ENCODE results near the gene EFHC1. TPM values are rescaled to one million over a fixed set of nuclear protein-coding genes. Genes with fewer than 3 reads are reported as not detected.

Gene EFHC1
- polyA plus RNA-seq, 1 donor from 2014 or later, result 173 TPM

DNA sequence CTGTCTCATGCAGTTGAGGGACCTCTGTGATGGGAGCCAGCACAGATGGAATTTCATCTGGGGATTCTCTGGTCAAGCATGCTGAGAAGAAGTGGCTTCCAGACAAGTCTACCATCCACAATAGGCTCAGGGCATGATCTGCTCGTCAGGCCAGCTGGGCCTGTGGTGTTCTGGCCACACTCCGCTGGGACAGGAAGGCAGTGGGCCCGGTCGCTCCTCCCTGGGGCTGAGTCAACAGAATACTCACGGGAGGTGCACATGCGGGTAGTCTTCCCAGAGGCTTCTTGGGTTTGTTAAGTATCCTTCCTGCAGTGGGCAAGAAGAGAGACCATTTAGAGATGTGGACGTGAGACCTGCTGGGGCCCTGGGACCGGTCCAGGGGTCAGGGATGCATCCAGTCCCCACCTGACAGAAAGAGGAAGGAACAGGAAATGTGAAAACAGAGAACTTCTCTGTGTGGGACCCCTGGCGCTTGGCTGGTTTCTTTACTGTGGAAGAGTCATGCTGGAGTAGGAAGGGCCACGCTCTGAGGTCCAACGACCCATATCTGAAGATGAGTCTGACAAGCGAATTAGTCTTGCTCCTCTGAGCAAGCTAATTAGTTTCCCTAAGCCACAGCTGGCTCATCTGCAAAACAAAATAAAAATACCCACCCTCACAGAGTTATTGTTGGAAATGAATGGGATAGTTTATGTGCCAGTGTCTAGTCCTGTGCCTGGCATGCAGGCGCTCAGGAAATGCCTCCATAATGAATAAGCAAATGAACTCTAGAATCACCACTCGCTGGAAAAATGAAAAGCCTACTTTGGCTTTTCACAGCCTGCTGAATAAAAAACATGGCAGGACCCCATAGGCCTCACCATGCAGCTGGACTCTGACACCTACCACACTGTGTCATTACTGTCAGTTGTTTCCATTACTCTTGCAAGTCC, 89.4 kb downstream of the EFHC1 start:
- no peak overlapping the region for H2AFZ ChIP-seq (ENCODE audit: low read depth, low read length)
- H3K9me2 ChIP-seq (ENCODE audit: insufficient read depth, low read length), result no peaks in the 10 kb centered on the region
- no peaks in the 10 kb centered on the region for H3F3A ChIP-seq (ENCODE audit: insufficient read depth, low read length, poor library complexity, severe bottlenecking)
- no peaks in the 10 kb centered on the region for H3K9me3 ChIP-seq (ENCODE audit: low read length)
- H3K27me3 ChIP-seq (ENCODE audit: insufficient read depth, low read depth, low read length), result no peaks in the 10 kb centered on the region
- no peak overlapping the region for H3K4me2 ChIP-seq (ENCODE audit: low read length)
- H4K20me1 ChIP-seq (ENCODE audit: insufficient read depth), result no peaks in the 10 kb centered on the region
- no peaks in the 10 kb centered on the region for H3K36me3 ChIP-seq (ENCODE audit: insufficient read depth, low read length)
- no peaks in the 10 kb centered on the region for H3K79me2 ChIP-seq (replicated peaks; ENCODE audit: insufficient read depth, low read length)
- H3K27ac ChIP-seq (ENCODE audit: low read length), result no peak overlapping the region
- no peak overlapping the region for H3K9ac ChIP-seq (ENCODE audit: low read length)
- no peak overlapping the region for H3K4me3 ChIP-seq (ENCODE audit: low read length)
- TF ChIP-seq EP300 (conservative IDR thresholded peaks at IDR 0.05; ENCODE audit: poor library complexity, severe bottlenecking) (no peak), MXI1 (conservative IDR thresholded peaks at IDR 0.05; ENCODE audit: poor library complexity, severe bottlenecking) (no peak), EZH2 (IDR thresholded peaks at IDR 0.05; ENCODE audit: borderline replicate concordance, insufficient read depth, low read length, poor library complexity, severe bottlenecking) (no peak)
- TF ChIP-seq, protein P1, sequence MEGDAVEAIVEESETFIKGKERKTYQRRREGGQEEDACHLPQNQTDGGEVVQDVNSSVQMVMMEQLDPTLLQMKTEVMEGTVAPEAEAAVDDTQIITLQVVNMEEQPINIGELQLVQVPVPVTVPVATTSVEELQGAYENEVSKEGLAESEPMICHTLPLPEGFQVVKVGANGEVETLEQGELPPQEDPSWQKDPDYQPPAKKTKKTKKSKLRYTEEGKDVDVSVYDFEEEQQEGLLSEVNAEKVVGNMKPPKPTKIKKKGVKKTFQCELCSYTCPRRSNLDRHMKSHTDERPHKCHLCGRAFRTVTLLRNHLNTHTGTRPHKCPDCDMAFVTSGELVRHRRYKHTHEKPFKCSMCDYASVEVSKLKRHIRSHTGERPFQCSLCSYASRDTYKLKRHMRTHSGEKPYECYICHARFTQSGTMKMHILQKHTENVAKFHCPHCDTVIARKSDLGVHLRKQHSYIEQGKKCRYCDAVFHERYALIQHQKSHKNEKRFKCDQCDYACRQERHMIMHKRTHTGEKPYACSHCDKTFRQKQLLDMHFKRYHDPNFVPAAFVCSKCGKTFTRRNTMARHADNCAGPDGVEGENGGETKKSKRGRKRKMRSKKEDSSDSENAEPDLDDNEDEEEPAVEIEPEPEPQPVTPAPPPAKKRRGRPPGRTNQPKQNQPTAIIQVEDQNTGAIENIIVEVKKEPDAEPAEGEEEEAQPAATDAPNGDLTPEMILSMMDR (IDR thresholded peaks at IDR 0.05; ENCODE audit: poor library complexity, severe bottlenecking), result no peak
- TF ChIP-seq, protein P2, sequence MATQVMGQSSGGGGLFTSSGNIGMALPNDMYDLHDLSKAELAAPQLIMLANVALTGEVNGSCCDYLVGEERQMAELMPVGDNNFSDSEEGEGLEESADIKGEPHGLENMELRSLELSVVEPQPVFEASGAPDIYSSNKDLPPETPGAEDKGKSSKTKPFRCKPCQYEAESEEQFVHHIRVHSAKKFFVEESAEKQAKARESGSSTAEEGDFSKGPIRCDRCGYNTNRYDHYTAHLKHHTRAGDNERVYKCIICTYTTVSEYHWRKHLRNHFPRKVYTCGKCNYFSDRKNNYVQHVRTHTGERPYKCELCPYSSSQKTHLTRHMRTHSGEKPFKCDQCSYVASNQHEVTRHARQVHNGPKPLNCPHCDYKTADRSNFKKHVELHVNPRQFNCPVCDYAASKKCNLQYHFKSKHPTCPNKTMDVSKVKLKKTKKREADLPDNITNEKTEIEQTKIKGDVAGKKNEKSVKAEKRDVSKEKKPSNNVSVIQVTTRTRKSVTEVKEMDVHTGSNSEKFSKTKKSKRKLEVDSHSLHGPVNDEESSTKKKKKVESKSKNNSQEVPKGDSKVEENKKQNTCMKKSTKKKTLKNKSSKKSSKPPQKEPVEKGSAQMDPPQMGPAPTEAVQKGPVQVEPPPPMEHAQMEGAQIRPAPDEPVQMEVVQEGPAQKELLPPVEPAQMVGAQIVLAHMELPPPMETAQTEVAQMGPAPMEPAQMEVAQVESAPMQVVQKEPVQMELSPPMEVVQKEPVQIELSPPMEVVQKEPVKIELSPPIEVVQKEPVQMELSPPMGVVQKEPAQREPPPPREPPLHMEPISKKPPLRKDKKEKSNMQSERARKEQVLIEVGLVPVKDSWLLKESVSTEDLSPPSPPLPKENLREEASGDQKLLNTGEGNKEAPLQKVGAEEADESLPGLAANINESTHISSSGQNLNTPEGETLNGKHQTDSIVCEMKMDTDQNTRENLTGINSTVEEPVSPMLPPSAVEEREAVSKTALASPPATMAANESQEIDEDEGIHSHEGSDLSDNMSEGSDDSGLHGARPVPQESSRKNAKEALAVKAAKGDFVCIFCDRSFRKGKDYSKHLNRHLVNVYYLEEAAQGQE (IDR thresholded peaks at IDR 0.05; ENCODE audit: borderline replicate concordance), result no peak

DNA sequence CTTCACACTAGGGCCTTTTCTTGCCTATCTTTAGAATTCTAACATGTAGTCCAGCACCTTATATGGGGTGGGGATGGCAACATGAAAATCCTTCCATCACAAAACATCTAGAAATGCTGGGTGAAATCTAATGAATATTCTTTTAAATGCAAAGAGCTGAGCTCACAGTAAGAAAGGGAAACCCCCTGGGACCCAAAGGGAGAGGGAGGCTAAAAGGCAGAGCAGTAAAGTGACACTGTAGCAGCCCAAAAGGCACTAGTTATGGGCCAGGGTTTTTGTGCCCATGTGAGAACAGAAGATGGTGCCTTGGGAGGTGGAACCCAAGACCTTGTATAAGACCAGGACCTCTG, 90.0 kb downstream of the EFHC1 start:
- no peaks in the 10 kb centered on the region for H3K27me3 ChIP-seq (ENCODE audit: insufficient read depth, low read depth, low read length)
- H3K36me3 ChIP-seq (ENCODE audit: insufficient read depth, low read length), result no peaks in the 10 kb centered on the region
- no peaks in the 10 kb centered on the region for H4K20me1 ChIP-seq (ENCODE audit: insufficient read depth)
- TF ChIP-seq, protein P1 (IDR thresholded peaks at IDR 0.05; ENCODE audit: poor library complexity, severe bottlenecking), result no peak
- TF ChIP-seq TAF1 (IDR thresholded peaks at IDR 0.05; ENCODE audit: low read depth) (no peak), SMC3 (conservative IDR thresholded peaks at IDR 0.05; ENCODE audit: poor library complexity) (no peak), MXI1 (conservative IDR thresholded peaks at IDR 0.05; ENCODE audit: poor library complexity, severe bottlenecking) (no peak), RAD21 (conservative IDR thresholded peaks at IDR 0.05) (no peak), EZH2 (IDR thresholded peaks at IDR 0.05; ENCODE audit: borderline replicate concordance, insufficient read depth, low read length, poor library complexity, severe bottlenecking) (no peak), EP300 (conservative IDR thresholded peaks at IDR 0.05; ENCODE audit: poor library complexity, severe bottlenecking) (no peak), POLR2AphosphoS5 (IDR thresholded peaks at IDR 0.05) (no peak)
- TF ChIP-seq, protein P2 (IDR thresholded peaks at IDR 0.05; ENCODE audit: borderline replicate concordance), result no peak
- H3F3A ChIP-seq (ENCODE audit: insufficient read depth, low read length, poor library complexity, severe bottlenecking), result no peaks in the 10 kb centered on the region
- no peaks in the 10 kb centered on the region for H3K9me3 ChIP-seq (ENCODE audit: low read length)
- H3K79me2 ChIP-seq (replicated peaks; ENCODE audit: insufficient read depth, low read length), result no peaks in the 10 kb centered on the region
- H3K4me2 ChIP-seq (ENCODE audit: low read length), result no peak overlapping the region
- H3K9ac ChIP-seq (ENCODE audit: low read length), result no peak overlapping the region
- H2AFZ ChIP-seq (ENCODE audit: low read depth, low read length), result no peak overlapping the region
- no peak overlapping the region for H3K4me3 ChIP-seq (ENCODE audit: low read length)
- no peaks in the 10 kb centered on the region for H3K9me2 ChIP-seq (ENCODE audit: insufficient read depth, low read length)
- H3K27ac ChIP-seq (ENCODE audit: low read length), result no peak overlapping the region

Data from neural cell (in vitro differentiated cells).